Smooth muscle cell of bladder (primary cell): ENCODE measurements around the gene WARS2. TPM values are rescaled to one million over a fixed set of nuclear protein-coding genes. Genes with fewer than 3 reads are reported as not detected.

ENCODE experiments used
- total RNA-seq: library from RNA; depleted of rRNA; stranded (reverse); fragments of >200 nt; gene quantifications from 2 replicates; pipeline ENCODE4 v1.2.3, GENCODE V29; 2014

Gene WARS2
- total RNA-seq = 16.5 and 20.5 TPM in 2 replicates

GRCh38 chr1:119140177-119141019, at the start of gene WARS2:
TSS of gene WARS2 (minus strand) at chr1:119140653. CDS start at chr1:119140644, 9 bp downstream.

GRCh38 chr1:118988186-118989005, 152.1 kb downstream of the WARS2 start, which contains the start of gene TBX15:
TSS of gene TBX15 (minus strand) at chr1:118988343. CDS start at chr1:118987795, 548 bp downstream.

Other genes with a start within 250 kb of the WARS2 start
- under 0.01 and 0.18 TPM in 2 replicates for gene TBX15, start 152.3 kb downstream of the WARS2 start, total RNA-seq
- gene HAO2, start 228.1 kb upstream of the WARS2 start, total RNA-seq = not detected in 2 replicates